ENCODE measurements around the gene TRNT1.

TRNT1 gene

DNA sequence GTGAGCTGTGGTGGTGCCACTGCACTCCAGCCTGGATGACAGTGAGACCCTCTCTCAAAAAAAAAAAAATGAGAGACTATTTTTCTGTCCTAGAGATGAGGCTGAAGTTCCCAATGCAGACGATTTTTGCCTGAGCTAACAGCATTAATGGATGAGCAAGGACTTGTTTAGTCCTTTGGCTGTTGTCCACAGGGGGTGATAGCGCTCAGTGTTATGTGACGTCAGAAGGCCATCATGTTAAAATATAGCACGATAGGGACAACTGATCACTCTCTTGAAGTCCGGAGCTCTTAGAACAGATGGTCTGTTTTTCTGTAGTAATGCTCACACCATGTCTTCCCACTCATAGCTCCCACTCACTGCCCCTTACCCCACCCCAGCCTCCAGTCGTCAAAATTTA lies 6.8 kb downstream of the TRNT1 start:
- TF ChIP-seq CTCF (IDR thresholded peaks at IDR 0.05; ENCODE audit: extremely low read depth, missing control alignments) = no peak
- no peak for DNase-seq (ENCODE audit: low spot score)

DNA sequence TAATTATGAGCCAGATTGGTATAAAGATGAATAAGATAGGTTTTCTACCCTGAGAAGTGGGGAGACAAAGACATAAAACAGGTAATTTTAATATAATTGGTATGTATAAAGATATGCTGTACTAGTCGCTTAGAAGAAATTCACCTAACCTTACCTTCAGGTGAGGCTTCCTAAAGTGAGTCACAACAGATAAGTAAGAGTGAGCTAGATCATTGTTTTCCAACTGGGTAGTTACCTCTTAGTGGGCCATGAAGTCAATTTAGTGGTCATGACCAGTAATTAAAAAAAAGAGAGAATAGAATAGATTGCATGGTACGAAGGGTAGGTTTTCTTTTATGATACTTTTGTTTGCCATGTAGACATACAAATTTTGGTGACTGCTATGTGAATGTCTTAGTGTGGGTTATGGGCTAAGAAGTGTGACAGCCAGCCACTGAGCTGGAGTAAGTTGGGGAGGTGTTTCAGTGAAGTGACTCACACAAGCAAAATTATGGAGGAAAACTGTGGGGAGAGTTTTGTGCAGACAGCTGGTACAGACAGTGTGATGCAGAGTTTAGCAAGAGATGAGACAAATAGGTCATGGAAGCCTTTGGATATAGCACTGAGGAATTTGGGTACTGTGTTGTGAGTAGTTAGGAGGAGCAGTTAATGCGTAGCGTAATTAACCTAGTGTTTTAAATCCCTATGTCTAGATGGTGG lies 8.2 kb downstream of the TRNT1 start:
- DNase-seq (ENCODE audit: low spot score) = no peak
- no peak for TF ChIP-seq CTCF (IDR thresholded peaks at IDR 0.05; ENCODE audit: extremely low read depth, missing control alignments)

DNA sequence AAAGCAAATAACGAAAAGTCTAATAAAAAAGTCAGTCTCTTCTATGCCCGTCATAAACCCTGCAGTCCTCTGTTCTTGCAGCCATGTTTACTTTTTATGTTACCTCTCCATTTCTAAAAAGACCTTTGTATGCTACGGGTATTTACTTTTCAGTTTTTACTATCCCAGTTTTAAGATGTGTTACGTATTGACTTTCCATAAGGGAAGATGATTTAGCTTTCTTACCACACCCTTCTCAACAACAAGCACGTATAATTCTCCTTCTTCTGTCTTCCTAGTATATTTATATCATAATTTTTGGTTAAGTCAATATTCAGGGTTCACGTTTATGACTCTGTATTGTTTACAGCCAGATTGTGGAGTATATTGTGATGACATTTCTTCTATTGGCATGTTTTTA lies 10.8 kb downstream of the TRNT1 start:
- TF ChIP-seq CTCF (IDR thresholded peaks at IDR 0.05; ENCODE audit: extremely low read depth, missing control alignments) = no peak
- DNase-seq (ENCODE audit: low spot score) = no peak

GRCh38 chr3:3141939-3142338 lies 15.2 kb downstream of the TRNT1 start:
- DNase-seq (ENCODE audit: low spot score) = no peak

DNA sequence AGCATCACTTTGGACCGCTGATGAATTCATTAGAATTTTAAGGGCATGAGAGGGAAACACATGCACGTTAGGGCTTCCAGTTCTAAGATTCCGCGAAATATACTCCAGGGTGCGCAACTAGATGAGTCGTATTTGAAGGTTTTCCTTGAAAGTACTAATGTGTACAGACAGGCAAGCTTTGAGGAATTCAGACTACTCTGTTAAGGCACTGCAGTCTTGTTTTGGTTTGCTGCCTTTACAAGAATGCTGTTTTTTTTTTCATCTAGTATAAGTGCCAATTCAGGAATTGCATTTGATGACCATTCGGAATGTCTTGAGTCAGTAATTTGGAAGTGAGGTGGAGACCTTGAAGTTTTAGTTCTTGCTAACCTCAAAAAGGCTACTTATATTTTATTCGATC lies 19.1 kb downstream of the TRNT1 start:
- no peak for DNase-seq (ENCODE audit: low spot score)
- no peak for TF ChIP-seq CTCF (IDR thresholded peaks at IDR 0.05; ENCODE audit: extremely low read depth, missing control alignments)

More at GRCh38 chr3:3141939-3142338, 15.2 kb downstream of the TRNT1 start:
- no peak for TF ChIP-seq CTCF (IDR thresholded peaks at IDR 0.05; ENCODE audit: extremely low read depth, missing control alignments)

- DNase-seq (ENCODE audit: low spot score) = no peak
- no peak for TF ChIP-seq CTCF (IDR thresholded peaks at IDR 0.05; ENCODE audit: extremely low read depth, missing control alignments)
Observed at GRCh38 chr3:3149560-3149959, 22.8 kb downstream of the TRNT1 start.

DNA sequence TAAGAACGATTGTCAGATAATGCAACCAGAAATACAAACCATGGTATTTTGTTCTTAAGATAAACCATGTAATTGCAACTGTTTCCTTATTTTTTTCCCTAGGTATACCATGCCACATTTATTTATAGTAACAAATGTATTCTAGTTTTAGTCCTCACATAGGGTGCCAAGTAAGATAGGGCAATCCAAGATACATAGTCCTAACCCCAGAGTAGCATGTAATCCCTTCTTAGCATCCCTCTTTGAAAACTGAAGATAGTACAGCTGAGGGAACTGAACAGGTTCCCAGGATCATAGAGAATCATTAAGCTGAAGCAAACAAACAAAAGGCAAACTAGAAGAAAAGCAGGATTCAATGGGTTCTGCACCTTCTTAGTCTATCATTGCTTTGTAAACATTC lies 24.8 kb downstream of the TRNT1 start:
- TF ChIP-seq CTCF (IDR thresholded peaks at IDR 0.05; ENCODE audit: extremely low read depth, missing control alignments) = no peak
- DNase-seq (ENCODE audit: low spot score) = no peak
